ENCODE data around the gene TROAP.

DNA sequence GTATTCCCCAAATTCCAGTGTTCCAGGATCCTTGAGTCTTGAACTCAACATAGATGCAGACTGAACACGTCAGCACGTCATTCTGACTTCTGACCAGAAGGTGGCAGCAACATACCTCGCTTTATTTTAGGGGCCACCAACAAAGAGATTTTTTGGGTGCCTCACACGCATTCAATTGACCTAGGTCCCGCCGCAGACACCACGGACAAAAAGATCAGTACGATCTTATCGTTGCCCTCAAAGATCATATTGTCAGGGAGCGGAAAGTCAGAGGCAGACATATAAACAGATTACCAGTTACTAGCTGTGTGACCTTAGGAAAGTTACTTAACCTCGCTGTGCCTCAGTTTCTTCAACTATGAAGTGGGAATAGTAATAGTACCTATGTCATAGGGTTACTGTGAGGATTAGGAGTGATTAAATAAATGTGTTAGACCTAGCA is 34.6 kb upstream of the TROAP start:
- TF ChIP-seq, protein P1, sequence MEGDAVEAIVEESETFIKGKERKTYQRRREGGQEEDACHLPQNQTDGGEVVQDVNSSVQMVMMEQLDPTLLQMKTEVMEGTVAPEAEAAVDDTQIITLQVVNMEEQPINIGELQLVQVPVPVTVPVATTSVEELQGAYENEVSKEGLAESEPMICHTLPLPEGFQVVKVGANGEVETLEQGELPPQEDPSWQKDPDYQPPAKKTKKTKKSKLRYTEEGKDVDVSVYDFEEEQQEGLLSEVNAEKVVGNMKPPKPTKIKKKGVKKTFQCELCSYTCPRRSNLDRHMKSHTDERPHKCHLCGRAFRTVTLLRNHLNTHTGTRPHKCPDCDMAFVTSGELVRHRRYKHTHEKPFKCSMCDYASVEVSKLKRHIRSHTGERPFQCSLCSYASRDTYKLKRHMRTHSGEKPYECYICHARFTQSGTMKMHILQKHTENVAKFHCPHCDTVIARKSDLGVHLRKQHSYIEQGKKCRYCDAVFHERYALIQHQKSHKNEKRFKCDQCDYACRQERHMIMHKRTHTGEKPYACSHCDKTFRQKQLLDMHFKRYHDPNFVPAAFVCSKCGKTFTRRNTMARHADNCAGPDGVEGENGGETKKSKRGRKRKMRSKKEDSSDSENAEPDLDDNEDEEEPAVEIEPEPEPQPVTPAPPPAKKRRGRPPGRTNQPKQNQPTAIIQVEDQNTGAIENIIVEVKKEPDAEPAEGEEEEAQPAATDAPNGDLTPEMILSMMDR (conservative IDR thresholded peaks at IDR 0.05; ENCODE audit: low read length) = peak; percentile 98
- no peak for TF ChIP-seq EZH2phosphoT487 (IDR thresholded peaks at IDR 0.05; ENCODE audit: borderline replicate concordance, low read depth, low read length)

All from OCI-LY7 (cell line).